ENCODE measurements around the gene KCNQ1.

DNA sequence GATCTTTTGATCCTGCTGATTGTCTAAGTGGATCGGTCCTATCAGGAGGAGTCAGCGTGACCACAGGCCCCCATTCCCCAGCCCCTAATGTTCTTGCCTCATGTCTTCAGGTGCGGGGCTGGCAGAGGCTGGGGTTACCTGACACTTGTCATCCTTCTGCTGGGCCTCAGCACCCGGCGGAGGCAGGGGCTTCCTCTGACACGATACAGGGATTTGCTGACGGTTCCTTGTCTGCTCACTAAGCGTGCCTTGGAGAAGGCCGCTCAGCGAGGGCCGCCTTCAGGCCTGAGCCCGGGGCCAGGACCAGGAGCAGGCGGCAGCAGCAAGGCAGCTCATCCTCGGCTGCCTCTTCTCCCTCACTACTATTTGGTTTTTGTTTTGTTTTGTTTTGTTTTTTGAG is 300.7 kb downstream of the KCNQ1 start:
- no peak for TF ChIP-seq POLR2A (IDR thresholded peaks at IDR 0.05)
- no peak for TF ChIP-seq CTCF (IDR thresholded peaks at IDR 0.05)

Measured in lower leg skin (tissue), 3 donors.